WTC11 (cell line): ENCODE measurements around the gene INF2. TPM values are rescaled to one million over a fixed set of nuclear protein-coding genes. Genes with fewer than 3 reads are reported as not detected.

Experiments
- ATAC-seq: fragments of 200-7000 bp; cut with Tn5 transposase; 2 replicates; pipeline ENCODE4 v1.10.0; 2021; ENCODE audit warnings: mild to moderate bottlenecking, moderate library complexity
- CTCF ChIA-PET: fragments of 300-600 bp; sonication (Branson Sonifier 250); formaldehyde crosslinking; loops from one replicate; lab custom pipeline; 2021; ENCODE audit warnings: antibody characterized with exemption; lab: Charles Lee
- POLR2A ChIA-PET: fragments of 350-600 bp; sonication (Branson Sonifier 250); formaldehyde crosslinking; loops from one replicate; lab custom pipeline; 2021; ENCODE audit warnings: antibody characterized with exemption; lab: Charles Lee
- DNase-seq: peaks from one replicate; pipeline ENCODE4 v3.0.0; 2021; ENCODE audit warnings: low spot score
- H3K27ac Mint-ChIP-seq: 2 replicates; pipeline ENCODE4 v1.8.0; 2021; ENCODE audit warnings: mixed read lengths
- H3K27me3 Mint-ChIP-seq: 2 replicates; pipeline ENCODE4 v1.8.0; 2021; ENCODE audit warnings: low read depth, mild to moderate bottlenecking, moderate library complexity, mixed read lengths
- H3K36me3 Mint-ChIP-seq: 2 replicates; pipeline ENCODE4 v1.8.0; 2021; ENCODE audit warnings: mixed read lengths
- H3K4me1 Mint-ChIP-seq: 2 replicates; pipeline ENCODE4 v1.8.0; 2022; ENCODE audit warnings: mixed read lengths
- H3K4me3 Mint-ChIP-seq: 2 replicates; pipeline ENCODE4 v1.8.0; 2021; ENCODE audit warnings: mild to moderate bottlenecking, moderate library complexity, mixed read lengths
- H3K9me3 Mint-ChIP-seq: 2 replicates; pipeline ENCODE4 v1.8.0; 2021; ENCODE audit warnings: mixed read lengths
- EMX1 ChIP-seq: fragments of 250-450 bp; sonication (Bioruptor Pico); IDR thresholded peaks from 2 replicates; pipeline ENCODE4 v1.8.0; 2021; ENCODE audit warnings: mild to moderate bottlenecking
- GTF2I ChIP-seq: fragments of 250-450 bp; sonication (Bioruptor Pico); conservative IDR thresholded peaks from 2 replicates; pipeline ENCODE4 v1.4.0; 2021; ENCODE audit warnings: mild to moderate bottlenecking
- HMGA2 ChIP-seq: fragments of 250-450 bp; sonication (Bioruptor Pico); IDR thresholded peaks from 2 replicates; pipeline ENCODE4 v1.4.0; 2021; ENCODE audit warnings: mild to moderate bottlenecking, moderate library complexity
- NFE2L1 ChIP-seq: sonication (generic); formaldehyde crosslinking; IDR thresholded peaks from 2 replicates; pipeline ENCODE4 v1.8.1; 2023; ENCODE audit warnings: missing genetic modification reagents
- TCF7 ChIP-seq: sonication (generic); formaldehyde crosslinking; IDR thresholded peaks from 2 replicates; pipeline ENCODE4 v1.8.0; 2022; ENCODE audit warnings: mild to moderate bottlenecking, low read depth, missing genetic modification reagents, moderate library complexity
- TEAD1 ChIP-seq: sonication (generic); formaldehyde crosslinking; IDR thresholded peaks from 2 replicates; pipeline ENCODE4 v1.8.0; 2022; ENCODE audit warnings: mild to moderate bottlenecking, missing genetic modification reagents
- ZNF232 ChIP-seq: sonication (generic); formaldehyde crosslinking; IDR thresholded peaks from 2 replicates; pipeline ENCODE4 v1.8.0; 2022; ENCODE audit warnings: mild to moderate bottlenecking, missing genetic modification reagents
- ZNF423 ChIP-seq: fragments of 250-450 bp; sonication (Bioruptor Pico); IDR thresholded peaks from 2 replicates; pipeline ENCODE4 v2.1.2; 2022; ENCODE audit warnings: mild to moderate bottlenecking, moderate library complexity
- ZNF671 ChIP-seq: fragments of 250-450 bp; sonication (Bioruptor Pico); IDR thresholded peaks from 2 replicates; pipeline ENCODE4 v1.8.0; 2021; ENCODE audit warnings: mild to moderate bottlenecking
- total RNA-seq: library from RNA; stranded (reverse); gene quantifications from 3 replicates; pipeline ENCODE4 v1.2.3, GENCODE V29; 2021
- TF ChIP-seq, protein P1 (sequence below): sonication (generic); formaldehyde crosslinking; IDR thresholded peaks from 2 replicates; pipeline ENCODE4 v1.8.1; 2023; ENCODE audit warnings: mild to moderate bottlenecking, missing genetic modification reagents
- TF ChIP-seq, protein P2 (sequence below): sonication (generic); formaldehyde crosslinking; IDR thresholded peaks from 2 replicates; pipeline ENCODE4 v1.8.1; 2023; ENCODE audit warnings: mild to moderate bottlenecking, moderate library complexity, missing genetic modification reagents
- TF ChIP-seq, protein P3 (sequence below): fragments of 250-450 bp; sonication (Bioruptor Pico); IDR thresholded peaks from 2 replicates; pipeline ENCODE4 v1.9.0; 2021; ENCODE audit warnings: mild to moderate bottlenecking
- TF ChIP-seq, protein P4 (sequence below): fragments of 250-450 bp; sonication (Bioruptor Pico); IDR thresholded peaks from 2 replicates; pipeline ENCODE4 v2.1.2; 2022; ENCODE audit warnings: mild to moderate bottlenecking, moderate library complexity
- TF ChIP-seq, protein P5 (sequence below): sonication (generic); formaldehyde crosslinking; IDR thresholded peaks from 2 replicates; pipeline ENCODE4 v1.8.0; 2022; ENCODE audit warnings: mild to moderate bottlenecking, missing genetic modification reagents
- TF ChIP-seq, protein P6 (sequence below): sonication (generic); formaldehyde crosslinking; IDR thresholded peaks from 2 replicates; pipeline ENCODE4 v1.8.1; 2022; ENCODE audit warnings: low read depth, mild to moderate bottlenecking, moderate library complexity, missing genetic modification reagents, borderline replicate concordance

The INF2 gene
- total RNA-seq, 1 experiment from 2014 or later: 82.4 TPM

DNA sequence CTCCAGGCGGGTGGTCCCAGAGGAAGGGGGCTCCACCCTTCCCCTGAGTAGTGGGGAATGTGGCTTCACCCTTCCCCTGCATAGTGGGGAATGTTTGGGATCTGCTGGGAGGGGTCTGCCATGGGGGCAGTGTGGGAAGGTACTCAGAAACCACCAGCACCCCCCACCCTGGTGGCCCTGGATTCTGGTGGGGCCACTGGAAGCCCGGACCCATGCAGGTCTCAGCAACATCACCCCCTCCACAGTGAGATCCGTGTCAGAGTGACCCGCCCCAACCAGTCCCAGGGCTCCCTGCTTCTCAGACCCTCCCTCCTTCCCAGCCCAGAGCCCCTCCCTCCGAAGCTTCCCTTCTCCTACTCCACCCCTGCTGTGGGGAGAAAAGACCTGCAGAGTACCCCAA is 30.3 kb upstream of the INF2 start:
- peaks cover 17% of the 10 kb centered on the region for H3K9me3 Mint-ChIP-seq
- DNase-seq (no peak), ATAC-seq (no peak)
- CTCF ChIA-PET: interaction anchor here (1.4 to 1.6 kb wide), 2 partner anchors 93 to 581 kb away, joined by 3 to 4 read pairs; partner anchors contain the start of gene SIVA1
- no peak overlapping the region for H3K4me3 Mint-ChIP-seq
- TF ChIP-seq TEAD1 (CRISPR knock-in tag): no peak
- no peak for TF ChIP-seq NFE2L1
- no peak for TF ChIP-seq GTF2I (CRISPR knock-in tag)
- TF ChIP-seq, protein P1, sequence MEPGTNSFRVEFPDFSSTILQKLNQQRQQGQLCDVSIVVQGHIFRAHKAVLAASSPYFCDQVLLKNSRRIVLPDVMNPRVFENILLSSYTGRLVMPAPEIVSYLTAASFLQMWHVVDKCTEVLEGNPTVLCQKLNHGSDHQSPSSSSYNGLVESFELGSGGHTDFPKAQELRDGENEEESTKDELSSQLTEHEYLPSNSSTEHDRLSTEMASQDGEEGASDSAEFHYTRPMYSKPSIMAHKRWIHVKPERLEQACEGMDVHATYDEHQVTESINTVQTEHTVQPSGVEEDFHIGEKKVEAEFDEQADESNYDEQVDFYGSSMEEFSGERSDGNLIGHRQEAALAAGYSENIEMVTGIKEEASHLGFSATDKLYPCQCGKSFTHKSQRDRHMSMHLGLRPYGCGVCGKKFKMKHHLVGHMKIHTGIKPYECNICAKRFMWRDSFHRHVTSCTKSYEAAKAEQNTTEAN (CRISPR knock-in tag): no peak
- no peak for TF ChIP-seq ZNF671 (CRISPR knock-in tag)
- no peak for TF ChIP-seq HMGA2 (CRISPR knock-in tag)
- TF ChIP-seq EMX1: no peak
- peaks cover 15% of the 10 kb centered on the region for H3K27me3 Mint-ChIP-seq
- H3K27ac Mint-ChIP-seq: no peak overlapping the region
- peaks cover 8% of the 10 kb centered on the region for H3K36me3 Mint-ChIP-seq
- peaks cover 10% of the 10 kb centered on the region for H3K4me1 Mint-ChIP-seq
- POLR2A ChIA-PET: no interaction called here

DNA sequence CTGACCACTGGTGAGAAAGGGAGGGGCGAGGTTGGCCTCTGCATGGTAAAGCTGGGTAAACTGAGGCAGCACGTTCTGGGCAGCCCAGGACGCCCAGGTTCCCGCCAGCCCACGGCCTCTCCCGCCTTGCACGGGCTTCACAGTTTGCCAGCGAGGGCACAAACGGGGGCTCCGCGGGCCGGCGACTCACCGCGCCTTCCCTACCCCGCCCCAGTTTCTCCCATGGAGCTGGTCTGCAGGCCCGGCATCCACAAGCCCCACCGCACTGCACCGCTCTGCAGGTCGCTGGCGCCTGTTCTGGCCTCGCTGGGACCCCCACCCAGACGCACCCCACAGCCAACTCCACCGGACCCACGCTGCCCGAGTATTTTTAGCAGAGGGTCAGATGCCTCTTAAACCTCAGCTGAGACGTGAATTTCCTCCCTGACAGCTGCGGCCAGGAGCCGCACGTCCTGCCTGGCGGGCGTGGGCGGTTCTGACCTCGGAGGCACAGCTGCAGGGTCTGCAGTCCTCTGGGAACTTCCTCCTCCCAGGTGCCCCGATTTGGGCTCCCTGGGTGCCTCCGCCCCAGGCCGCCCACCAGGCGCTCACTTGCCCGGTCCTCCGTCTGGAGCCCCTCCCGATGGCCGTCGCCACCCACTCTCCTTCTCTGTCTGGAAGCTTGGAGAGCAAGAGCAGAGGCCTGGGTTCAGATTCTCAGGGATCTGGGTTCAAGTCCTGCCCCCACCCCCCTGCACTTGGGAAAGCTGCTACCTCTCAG is 29.5 kb upstream of the INF2 start:
- no peak overlapping the region for H3K4me3 Mint-ChIP-seq
- 0 out of 2 replicates have a peak, but pooled peaks cover 5% of the 10 kb centered on the region for H3K36me3 Mint-ChIP-seq
- peaks cover 8% of the 10 kb centered on the region for H3K27me3 Mint-ChIP-seq
- TF ChIP-seq, protein P1 (CRISPR knock-in tag): no peak
- TF ChIP-seq, protein P2, sequence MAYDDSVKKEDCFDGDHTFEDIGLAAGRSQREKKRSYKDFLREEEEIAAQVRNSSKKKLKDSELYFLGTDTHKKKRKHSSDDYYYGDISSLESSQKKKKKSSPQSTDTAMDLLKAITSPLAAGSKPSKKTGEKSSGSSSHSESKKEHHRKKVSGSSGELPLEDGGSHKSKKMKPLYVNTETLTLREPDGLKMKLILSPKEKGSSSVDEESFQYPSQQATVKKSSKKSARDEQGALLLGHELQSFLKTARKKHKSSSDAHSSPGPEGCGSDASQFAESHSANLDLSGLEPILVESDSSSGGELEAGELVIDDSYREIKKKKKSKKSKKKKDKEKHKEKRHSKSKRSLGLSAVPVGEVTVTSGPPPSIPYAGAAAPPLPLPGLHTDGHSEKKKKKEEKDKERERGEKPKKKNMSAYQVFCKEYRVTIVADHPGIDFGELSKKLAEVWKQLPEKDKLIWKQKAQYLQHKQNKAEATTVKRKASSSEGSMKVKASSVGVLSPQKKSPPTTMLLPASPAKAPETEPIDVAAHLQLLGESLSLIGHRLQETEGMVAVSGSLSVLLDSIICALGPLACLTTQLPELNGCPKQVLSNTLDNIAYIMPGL (CRISPR knock-in tag): no peak
- no peak for TF ChIP-seq ZNF423 (CRISPR knock-in tag)
- POLR2A ChIA-PET: no interaction called here
- H3K27ac Mint-ChIP-seq: no peak overlapping the region
- no peak for DNase-seq
- no peak for ATAC-seq
- CTCF ChIA-PET: interaction anchor here (0.5 to 2.0 kb wide), 6 partner anchors 8 to 582 kb away, joined by 3 to 8 read pairs (median 4); partner anchors contain the start of gene SIVA1
- peaks cover 13% of the 10 kb centered on the region for H3K9me3 Mint-ChIP-seq
- H3K4me1 Mint-ChIP-seq: peaks cover 10% of the 10 kb centered on the region

DNA sequence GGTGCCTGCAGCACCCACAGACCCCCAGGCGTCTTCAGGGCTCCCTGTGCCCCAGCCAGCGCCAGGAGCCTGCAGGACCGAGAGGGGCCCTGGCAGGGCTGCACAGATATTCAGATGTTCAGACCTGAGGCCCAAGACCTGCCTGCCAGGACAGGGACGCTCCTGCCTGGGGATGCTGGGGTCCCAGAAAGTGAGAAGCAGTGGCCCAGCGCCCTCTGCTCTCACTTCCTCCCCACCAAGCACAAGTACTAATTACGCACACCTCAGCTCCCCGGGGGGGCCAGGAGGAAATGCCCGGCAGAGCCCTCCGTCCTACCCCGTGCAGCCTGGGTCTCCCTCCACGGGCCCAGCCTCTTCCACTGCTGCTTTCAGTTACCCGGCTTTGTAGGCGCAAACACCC is 28.8 kb upstream of the INF2 start:
- TF ChIP-seq, protein P3, sequence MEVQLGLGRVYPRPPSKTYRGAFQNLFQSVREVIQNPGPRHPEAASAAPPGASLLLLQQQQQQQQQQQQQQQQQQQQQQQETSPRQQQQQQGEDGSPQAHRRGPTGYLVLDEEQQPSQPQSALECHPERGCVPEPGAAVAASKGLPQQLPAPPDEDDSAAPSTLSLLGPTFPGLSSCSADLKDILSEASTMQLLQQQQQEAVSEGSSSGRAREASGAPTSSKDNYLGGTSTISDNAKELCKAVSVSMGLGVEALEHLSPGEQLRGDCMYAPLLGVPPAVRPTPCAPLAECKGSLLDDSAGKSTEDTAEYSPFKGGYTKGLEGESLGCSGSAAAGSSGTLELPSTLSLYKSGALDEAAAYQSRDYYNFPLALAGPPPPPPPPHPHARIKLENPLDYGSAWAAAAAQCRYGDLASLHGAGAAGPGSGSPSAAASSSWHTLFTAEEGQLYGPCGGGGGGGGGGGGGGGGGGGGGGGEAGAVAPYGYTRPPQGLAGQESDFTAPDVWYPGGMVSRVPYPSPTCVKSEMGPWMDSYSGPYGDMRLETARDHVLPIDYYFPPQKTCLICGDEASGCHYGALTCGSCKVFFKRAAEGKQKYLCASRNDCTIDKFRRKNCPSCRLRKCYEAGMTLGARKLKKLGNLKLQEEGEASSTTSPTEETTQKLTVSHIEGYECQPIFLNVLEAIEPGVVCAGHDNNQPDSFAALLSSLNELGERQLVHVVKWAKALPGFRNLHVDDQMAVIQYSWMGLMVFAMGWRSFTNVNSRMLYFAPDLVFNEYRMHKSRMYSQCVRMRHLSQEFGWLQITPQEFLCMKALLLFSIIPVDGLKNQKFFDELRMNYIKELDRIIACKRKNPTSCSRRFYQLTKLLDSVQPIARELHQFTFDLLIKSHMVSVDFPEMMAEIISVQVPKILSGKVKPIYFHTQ (CRISPR knock-in tag): no peak
- Mint-ChIP-seq H3K9me3 (peaks cover 10% of the 10 kb centered on the region), H3K36me3 (0 out of 2 replicates have a peak, but pooled peaks cover 5% of the 10 kb centered on the region), H3K4me1 (peaks cover 15% of the 10 kb centered on the region), H3K27ac (no peak overlapping the region), H3K4me3 (no peak overlapping the region), H3K27me3 (peaks cover 5% of the 10 kb centered on the region)
- ChIA-PET POLR2A (no interaction called here), CTCF (interaction anchor here (1.4 to 2.0 kb wide), 2 partner anchors 9 to 583 kb away, joined by 4 to 7 read pairs; no protein-coding TSS in a partner anchor)
- ATAC-seq (no peak), DNase-seq (no peak)

DNA sequence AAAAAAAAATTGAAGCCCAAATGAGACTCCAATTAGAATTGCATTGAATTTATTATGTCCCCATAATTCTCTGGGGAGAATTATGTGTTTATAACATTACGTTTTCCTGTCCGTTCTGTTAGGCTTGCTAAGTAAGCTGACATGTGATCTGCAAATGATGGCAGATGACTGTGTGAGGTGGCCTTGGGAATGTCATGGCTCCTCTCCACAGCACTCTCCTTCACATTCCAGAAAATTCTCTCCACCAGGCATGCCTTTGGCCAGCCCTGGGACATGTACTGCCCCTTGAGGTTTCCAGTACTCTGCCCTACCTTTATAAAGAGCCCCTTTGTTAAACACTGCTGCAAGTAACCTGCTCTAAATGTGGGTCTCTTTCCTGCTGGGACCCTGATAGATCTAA is 28.3 kb upstream of the INF2 start:
- Mint-ChIP-seq H3K4me3 (no peak overlapping the region), H3K4me1 (peaks cover 15% of the 10 kb centered on the region), H3K9me3 (peaks cover 7% of the 10 kb centered on the region), H3K36me3 (0 out of 2 replicates have a peak, but pooled peaks cover 5% of the 10 kb centered on the region), H3K27me3 (peaks cover 1% of the 10 kb centered on the region), H3K27ac (no peak overlapping the region)
- ChIA-PET CTCF (interaction anchor here (2.0 kb wide), 1 partner anchor 10 kb away, joined by 7 read pairs; no protein-coding TSS in a partner anchor), POLR2A (no interaction called here)
- no peak for DNase-seq
- ATAC-seq: no peak
- TF ChIP-seq TCF7 (no peak), ZNF232 (CRISPR knock-in tag) (no peak)
- TF ChIP-seq, protein P4, sequence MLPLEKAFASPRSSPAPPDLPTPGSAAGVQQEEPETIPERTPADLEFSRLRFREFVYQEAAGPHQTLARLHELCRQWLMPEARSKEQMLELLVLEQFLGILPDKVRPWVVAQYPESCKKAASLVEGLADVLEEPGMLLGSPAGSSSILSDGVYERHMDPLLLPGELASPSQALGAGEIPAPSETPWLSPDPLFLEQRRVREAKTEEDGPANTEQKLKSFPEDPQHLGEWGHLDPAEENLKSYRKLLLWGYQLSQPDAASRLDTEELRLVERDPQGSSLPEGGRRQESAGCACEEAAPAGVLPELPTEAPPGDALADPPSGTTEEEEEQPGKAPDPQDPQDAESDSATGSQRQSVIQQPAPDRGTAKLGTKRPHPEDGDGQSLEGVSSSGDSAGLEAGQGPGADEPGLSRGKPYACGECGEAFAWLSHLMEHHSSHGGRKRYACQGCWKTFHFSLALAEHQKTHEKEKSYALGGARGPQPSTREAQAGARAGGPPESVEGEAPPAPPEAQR (CRISPR knock-in tag): no peak
- TF ChIP-seq, protein P5, sequence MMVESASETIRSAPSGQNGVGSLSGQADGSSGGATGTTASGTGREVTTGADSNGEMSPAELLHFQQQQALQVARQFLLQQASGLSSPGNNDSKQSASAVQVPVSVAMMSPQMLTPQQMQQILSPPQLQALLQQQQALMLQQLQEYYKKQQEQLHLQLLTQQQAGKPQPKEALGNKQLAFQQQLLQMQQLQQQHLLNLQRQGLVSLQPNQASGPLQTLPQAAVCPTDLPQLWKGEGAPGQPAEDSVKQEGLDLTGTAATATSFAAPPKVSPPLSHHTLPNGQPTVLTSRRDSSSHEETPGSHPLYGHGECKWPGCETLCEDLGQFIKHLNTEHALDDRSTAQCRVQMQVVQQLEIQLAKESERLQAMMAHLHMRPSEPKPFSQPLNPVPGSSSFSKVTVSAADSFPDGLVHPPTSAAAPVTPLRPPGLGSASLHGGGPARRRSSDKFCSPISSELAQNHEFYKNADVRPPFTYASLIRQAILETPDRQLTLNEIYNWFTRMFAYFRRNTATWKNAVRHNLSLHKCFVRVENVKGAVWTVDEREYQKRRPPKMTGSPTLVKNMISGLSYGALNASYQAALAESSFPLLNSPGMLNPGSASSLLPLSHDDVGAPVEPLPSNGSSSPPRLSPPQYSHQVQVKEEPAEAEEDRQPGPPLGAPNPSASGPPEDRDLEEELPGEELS: no peak
- TF ChIP-seq, protein P6, sequence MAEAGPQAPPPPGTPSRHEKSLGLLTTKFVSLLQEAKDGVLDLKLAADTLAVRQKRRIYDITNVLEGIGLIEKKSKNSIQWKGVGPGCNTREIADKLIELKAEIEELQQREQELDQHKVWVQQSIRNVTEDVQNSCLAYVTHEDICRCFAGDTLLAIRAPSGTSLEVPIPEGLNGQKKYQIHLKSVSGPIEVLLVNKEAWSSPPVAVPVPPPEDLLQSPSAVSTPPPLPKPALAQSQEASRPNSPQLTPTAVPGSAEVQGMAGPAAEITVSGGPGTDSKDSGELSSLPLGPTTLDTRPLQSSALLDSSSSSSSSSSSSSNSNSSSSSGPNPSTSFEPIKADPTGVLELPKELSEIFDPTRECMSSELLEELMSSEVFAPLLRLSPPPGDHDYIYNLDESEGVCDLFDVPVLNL (CRISPR knock-in tag): no peak
